SH-SY5Y (cell line): ENCODE results near the gene LUC7L3.

Experiments used
- GATA2 ChIP-seq: IDR thresholded peaks from 2 replicates; pipeline ENCODE4 v1.6.1; 2011; ENCODE audit warnings: mild to moderate bottlenecking, low read depth, low read length
- GATA3 ChIP-seq: IDR thresholded peaks from 2 replicates; pipeline ENCODE4 v1.6.1; 2011; ENCODE audit warnings: low read depth, mild to moderate bottlenecking, low read length, moderate library complexity

DNA sequence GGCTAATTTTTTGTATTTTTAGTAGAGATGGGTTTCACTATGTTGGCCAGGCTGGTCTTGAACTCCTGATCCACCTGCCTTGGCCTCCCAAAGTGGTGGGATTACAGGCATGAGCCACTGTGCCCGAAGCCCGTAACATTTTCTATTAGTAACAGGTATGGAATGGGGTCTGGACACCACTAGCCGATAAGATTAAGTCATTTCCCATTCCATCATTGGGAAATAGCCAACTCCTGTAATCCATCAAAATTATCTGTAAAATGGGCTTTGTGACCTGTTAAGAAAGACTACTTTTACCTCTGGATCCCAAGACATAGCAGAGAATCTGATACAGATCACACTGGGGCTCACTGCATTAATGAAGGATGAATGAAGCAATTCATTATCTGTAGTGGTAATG is 3.9 kb upstream of the LUC7L3 start:
- TF ChIP-seq GATA2: no peak
- no peak for TF ChIP-seq GATA3
